K562 treated with DMSO at 1 percent for 24 hours (cell line): ENCODE measurements around the gene SLC10A7. TPM values are rescaled to one million over a fixed set of nuclear protein-coding genes. Genes with fewer than 3 reads are reported as not detected.

Experiments
- total RNA-seq: library from RNA; unstranded; fragments of 300-600 nt; gene quantifications from 2 replicates; pipeline ENCODE4 v1.2.3, GENCODE V29; 2022; ENCODE audit warnings: low read depth; ENCODE audit not compliant: insufficient read depth

Gene SLC10A7, protein sequence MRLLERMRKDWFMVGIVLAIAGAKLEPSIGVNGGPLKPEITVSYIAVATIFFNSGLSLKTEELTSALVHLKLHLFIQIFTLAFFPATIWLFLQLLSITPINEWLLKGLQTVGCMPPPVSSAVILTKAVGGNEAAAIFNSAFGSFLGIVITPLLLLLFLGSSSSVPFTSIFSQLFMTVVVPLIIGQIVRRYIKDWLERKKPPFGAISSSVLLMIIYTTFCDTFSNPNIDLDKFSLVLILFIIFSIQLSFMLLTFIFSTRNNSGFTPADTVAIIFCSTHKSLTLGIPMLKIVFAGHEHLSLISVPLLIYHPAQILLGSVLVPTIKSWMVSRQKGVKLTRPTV
- total RNA-seq, result 3.6 and 5.7 TPM in 2 replicates

DNA sequence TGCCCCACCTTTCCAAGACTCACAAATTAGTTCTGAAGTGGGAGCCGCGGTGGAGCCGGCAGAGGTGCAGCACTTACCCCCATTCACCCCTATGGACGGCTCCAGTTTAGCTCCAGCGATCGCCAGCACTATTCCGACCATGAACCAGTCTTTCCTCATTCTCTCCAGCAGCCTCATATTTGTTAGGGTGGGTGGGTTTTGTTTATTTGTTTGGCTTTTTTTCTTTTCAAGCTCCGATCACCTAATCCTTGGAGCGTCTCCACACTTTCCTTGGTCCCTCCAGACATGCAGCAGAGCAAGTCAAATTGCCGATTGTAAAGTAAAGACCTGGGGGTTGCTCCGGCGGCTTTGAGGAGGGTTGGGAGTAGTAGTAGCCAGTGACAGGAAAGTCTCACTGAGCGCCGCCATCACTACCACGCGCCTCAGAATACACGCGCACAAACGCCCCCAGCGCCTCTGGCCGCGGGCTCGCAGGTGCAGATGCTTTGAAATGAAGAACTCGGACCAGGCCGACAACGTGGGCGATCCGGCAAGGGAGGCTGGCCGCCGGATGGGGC, at the start of gene SLC10A7:
TSS of gene SLC10A7 (minus strand) at position 400 of the 557 bp plus-strand sequence. CDS start at position 177, 223 bp downstream.

DNA sequence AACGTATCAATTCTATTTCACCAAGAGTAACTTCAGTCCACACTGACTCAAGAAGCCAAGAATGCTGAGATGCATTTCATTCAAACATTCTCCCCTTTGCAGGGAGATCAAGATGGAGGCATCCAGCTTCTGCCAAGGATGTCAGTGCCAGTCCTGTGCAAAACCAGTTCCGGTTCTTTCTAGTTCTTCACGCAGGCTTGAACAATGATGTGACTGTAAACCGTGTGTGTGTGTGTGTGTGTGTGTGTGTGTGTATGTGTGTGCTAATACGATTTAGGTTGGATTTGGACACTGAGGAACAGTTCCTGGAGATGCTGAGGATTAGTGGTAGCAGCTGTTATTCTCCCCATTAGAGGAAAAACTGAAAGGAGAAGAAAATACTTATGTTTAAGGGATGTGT, 307.5 kb downstream of the SLC10A7 start, which contains the start of gene REELD1:
TSS of gene REELD1 (plus strand) at position 301 of the 400 bp plus-strand sequence. CDS start 2,415 bp downstream, outside the sequence.

Other genes with a start within 250 kb of the SLC10A7 start
- 0.08 TPM in 1 of 2 replicates, not detected in the other for gene POU4F2, start 117.0 kb upstream of the SLC10A7 start, total RNA-seq